GM21528 (cell line): Measurements from ENCODE around the gene DISC1.
"Not testable (repeated sequence)": the region's sequence is repeated elsewhere in the genome, so short reads cannot be mapped to it uniquely, and the experiment has no call there.

Source experiments
- ATAC-seq: cut with Tn5 transposase; IDR thresholded peaks from one replicate; pipeline ENCODE4 v1.9.1; 2021; ENCODE audit warnings: mild to moderate bottlenecking, moderate library complexity; ENCODE audit not compliant: unreplicated experiment, low FRiP score

The DISC1 gene

DNA sequence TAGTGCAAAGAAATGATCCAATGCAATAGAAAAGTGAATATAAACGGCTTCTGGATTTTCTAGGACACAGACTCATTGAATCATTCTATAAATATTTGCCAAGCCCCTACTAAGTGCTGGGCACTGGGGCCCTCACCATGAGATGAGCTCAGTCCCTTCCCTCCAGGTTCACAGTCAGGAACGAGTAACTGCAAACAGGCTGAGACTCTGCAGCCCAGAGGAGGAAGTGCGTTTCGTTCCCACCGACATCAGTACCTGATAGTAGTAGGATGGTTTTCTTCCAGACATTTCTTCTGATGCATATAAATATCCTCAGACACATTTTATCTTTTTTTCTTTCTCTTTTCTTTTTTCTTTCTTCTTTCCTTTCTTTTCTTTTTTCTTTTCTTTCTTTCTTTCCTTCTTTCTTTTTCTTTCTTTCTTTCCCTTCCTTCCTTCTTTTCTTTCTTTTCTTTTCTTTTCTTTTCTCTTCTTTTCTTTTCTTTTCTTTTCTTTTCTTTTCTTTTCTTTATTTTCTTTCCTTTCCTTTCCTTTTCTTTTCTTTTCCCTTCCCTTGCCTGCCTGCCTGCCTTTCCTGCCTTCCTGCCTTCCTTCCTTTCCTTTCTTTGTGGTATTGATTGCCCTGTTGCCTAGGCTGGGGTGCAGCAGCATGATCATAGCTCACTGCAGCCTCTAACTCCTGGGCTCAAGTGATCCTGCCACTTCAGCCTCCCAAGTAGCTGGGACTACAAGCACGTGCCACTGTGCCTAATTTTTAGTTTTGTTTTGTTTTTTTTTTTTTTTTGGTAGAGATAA is 135.4 kb downstream of the DISC1 start:
- ATAC-seq = no peak

GRCh38 chr1:231763456-231763855 is 136.9 kb downstream of the DISC1 start:
- ATAC-seq = no peak

DNA sequence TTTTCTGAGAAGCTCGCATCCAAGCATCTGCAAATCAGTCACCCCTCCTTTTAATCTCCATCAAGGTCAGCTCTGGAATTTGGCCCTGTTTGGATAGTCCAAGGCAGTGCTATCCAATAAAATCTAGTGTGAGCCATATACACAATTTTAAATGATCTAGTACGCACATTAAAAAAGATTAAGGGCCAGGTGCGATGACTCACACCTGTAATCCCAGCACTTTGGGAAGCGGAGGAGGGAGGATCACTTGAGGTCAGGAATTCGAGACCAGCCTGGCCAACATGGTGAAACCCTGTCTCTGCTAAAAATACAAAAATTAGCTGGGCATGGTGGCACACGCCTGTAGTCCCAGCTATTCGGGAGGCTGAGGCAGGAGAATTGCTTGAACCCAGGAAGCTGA is 139.2 kb downstream of the DISC1 start:
- ATAC-seq = not testable (repeated sequence)

DNA sequence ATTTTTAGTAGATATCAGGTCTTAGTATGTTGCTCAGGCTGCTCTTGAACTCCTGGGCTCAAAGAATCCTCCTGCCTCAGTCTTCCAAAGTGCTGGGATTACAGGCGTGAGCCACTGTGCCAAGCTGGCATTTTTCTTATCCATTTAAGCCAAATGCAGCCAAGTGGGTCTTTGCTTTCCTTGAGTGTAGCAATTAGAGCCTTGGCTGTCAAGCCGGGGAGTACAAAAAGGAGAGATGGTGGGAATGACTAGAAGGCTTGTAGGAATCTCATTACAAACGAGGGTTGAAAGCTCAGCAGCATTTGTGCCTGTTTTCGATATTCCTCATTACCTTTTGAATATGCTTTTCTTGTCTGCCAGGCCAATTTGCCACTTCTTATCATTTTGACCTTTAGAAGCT is 140.9 kb downstream of the DISC1 start:
- ATAC-seq = no peak

- no peak for ATAC-seq
Observed at GRCh38 chr1:231768416-231768815, 141.8 kb downstream of the DISC1 start.

DNA sequence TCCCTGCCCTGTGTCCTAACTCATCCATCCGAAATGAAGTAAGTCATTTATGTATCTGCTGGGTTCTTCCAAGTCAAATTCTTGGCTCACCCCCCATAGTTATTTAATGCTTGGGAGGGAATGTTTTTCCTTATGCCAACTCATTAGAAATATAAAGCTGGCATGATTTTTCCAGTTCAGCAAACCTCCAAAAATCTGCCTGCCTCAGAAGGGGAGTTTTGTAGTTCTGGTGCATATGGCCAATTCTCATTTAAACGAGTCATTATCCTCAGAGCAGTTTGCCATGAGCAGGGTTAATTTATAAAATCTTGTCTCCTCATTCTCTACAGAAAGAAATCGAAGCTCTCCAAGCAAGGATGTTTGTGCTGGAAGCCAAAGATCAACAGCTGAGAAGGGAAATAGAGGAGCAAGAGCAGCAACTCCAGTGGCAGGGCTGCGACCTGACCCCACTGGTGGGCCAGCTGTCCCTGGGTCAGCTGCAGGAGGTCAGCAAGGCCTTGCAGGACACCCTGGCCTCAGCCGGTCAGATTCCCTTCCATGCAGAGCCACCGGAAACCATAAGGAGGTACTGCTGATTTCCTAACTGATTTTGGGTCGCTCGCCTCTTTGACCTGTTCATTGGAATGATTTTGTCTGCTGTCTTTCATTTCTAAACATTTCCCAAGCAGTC is 144.1 kb downstream of the DISC1 start:
- ATAC-seq = no peak

DNA sequence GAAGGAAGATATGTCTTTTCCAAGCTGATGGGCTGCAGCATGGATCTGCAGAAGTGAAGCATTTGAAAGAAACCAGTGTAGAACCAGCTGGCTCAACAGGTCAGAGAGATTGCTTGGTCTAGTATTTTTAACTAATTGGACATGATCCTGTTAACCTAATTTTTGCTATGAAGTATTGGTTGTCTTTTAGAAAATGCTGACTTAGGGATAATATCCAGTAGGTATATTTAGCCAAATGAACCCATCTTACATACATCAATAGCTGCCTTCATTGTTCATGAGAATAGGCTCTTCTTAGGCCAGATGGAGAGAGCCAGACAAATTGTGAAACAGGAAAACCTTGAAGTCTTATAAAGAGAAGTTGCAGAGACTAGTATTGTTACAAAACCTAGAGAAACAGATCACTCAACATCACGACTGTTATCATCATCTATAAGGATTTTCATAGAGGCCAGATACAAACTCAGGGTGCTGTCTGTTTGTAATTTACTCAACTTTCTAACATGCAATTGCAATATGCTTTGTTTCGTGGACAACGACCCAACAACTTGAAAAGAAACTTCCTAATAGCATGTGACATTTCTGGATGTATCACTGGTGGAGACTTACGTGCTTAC is 148.2 kb downstream of the DISC1 start:
- no peak for ATAC-seq

- ATAC-seq = no peak
Observed at GRCh38 chr1:231776010-231776756, 149.6 kb downstream of the DISC1 start.

- no peak for ATAC-seq
Observed at GRCh38 chr1:231776757-231777062, 150.1 kb downstream of the DISC1 start.

DNA sequence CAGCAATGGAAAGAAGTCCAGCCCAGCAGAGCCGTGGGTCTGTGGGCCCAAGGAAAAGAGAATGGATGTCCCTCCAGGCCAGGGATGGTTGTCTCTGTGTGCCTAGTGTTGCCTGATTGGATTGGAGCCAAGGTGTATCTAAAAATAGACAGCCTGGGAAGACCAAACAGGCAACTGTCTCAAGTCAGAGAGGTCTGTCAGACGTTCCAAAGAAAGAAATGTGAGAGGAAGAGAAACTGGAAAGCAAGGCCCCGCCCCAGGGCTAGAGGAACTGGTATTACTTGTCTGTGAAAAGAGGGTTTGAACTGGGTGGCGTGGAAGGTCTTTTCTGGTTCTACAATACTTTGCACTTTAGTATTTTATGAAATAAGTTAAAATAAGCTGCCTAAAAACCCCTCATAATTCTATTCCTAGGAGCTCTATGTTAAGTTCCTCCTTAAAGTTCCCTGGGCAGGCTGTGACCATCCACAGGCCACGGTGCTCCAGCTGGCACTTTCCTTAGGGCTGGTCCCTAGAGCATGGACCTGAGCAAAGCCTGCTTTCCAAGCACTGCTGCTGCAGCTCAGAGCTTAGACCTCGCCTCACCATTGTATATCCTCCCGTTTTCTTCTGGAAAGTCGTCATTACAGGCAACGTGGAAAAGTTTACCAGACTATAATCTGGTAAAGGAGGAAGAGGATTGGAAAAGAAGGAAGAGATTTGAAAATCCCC is 151.6 kb downstream of the DISC1 start:
- ATAC-seq = no peak

DNA sequence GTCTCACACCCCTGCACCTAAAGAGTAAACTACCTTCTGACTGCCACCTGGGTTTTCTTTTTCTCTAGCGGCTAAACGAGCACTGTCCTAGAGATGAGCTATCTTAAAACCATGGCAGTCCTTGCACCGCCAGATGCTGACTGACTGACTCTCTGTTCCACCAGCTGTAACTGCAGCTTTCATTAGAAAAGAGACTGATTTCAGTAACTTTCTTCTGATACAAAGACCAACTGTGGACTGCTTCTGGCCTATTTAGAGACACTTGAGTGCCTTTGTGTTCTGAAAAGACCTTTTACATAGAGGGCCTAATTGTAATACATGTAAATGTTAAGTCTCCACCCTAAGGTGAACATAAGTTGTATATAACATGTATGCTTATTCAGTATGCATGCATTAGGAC is 152.5 kb downstream of the DISC1 start:
- ATAC-seq = no peak

DNA sequence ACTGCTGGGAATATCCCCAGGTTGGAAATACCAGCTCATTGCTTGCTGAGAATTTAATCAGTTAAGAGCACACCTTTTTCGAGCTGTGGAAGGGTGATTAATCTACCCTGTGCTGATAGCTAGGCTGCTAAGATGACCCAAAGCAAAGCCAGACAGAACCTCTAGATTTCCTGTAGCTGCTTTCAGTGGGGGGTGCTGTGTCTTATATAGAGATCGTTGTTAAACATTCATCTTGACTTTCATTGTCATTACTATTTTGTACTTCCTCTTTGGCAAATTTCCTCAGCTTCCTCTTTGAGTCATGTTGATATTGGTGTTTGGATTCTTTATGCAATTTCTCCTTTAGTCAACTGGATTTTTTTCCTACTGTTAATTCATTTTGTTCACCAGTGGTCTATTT is 155.3 kb downstream of the DISC1 start:
- ATAC-seq = no peak

DNA sequence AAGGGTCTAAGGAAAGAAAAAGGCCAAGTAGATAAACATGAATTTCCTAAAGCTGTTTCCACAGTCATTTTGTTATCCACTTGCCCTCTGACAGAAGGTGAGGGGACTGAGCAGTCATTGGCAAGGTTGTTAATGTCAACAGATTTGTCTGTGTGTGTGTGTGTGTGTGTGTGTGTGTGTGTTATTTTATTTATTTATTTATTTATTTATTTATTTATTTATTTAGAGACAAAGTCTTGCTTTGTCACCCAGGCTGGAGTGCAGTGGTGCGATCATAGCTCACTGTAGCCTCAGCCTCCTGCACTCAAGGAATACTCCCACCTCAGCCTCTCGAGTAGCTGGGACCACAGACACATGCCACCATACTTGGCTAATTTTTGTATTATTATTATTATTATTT is 158.5 kb downstream of the DISC1 start:
- not testable (repeated sequence) for ATAC-seq

DNA sequence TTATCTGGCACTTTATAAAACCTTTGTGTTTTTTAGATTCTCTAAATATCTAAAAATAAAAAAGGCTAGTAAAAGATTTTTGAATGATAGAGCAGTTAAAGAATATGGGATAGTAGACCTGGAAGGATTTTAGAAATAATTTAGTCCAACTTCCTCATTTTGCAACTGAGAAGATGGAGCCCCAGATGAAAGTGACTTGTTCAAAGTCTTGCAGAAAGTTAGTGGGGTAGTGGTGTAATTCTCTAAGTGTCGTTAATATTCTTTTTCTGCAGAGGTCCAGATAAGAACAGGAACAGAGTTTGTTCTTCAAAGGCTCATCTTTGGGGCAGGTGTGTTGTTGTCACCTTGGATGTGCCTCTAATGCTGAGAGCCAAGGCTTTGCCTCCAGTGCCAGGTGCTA is 159.5 kb downstream of the DISC1 start:
- ATAC-seq = no peak

DNA sequence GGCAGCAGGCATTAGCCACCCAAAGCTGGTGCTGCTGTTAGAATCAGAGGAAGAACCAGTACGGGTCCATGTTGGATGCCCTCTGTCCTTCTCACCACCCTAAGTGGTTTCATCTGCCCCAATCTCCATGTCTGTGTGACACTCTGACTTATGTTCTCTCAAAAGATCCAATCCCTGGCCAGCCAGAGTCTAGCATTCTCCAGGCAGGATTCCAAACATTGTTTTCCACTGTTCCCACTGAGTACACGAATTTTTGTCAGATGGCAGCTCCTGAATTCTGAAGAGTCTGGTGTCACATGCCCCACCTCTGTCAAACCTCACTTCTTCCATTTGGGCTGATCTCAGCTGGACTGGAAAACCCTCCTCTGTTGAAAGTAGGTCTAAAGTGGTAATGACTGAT is 166.0 kb downstream of the DISC1 start:
- no peak for ATAC-seq

GRCh38 chr1:231793893-231794292 is 167.3 kb downstream of the DISC1 start:
- no peak for ATAC-seq

- ATAC-seq = no peak
Observed at GRCh38 chr1:231796141-231796540, 169.6 kb downstream of the DISC1 start.

DNA sequence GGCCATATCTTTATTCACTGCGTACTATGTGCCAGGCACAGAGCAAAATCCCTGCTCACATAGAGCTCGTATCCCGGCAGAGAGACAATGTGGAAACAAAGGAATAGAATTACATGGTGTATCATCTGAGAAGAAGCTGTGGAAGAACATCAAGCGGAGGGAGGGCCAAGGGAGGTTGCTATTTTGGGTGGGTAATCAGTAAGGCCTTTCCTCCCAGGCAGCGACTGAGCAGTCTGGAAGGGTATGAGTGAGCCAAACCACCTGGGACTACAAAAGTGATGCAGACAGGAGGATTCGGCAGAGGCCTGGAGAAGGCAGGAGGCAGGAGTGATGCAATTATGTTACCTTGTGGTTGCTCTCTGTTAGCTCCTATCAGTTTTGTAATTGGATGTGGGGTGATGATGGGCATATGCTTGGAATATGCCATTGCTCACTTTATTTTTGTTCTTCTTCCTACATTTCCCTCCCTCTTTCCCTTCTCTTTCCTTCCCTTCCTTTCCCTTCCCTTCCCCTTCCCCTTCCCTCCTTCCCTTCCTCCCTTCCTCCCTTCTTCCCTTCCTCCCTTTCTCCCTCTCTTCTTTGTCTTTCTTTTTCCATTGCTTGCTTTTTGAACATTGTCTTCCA is 172.9 kb downstream of the DISC1 start:
- no peak for ATAC-seq

DNA sequence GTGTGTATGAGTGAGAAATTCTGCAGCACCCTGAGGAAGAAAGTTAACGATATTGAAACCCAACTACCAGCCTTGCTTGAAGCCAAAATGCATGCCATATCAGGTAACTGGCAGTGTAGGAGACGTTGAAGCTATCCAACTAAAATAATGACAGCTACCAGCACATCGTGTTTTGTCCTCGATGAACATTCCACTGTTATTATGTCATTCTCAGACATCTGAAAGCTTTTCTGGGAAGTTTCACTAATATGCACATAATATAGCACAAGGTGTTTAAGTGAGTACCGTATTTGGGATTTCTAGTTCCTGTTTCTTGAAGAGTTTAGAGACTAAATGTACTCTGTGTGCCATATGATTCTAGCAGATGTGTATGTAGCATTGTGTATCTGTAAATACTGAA is 173.5 kb downstream of the DISC1 start:
- ATAC-seq = no peak

DNA sequence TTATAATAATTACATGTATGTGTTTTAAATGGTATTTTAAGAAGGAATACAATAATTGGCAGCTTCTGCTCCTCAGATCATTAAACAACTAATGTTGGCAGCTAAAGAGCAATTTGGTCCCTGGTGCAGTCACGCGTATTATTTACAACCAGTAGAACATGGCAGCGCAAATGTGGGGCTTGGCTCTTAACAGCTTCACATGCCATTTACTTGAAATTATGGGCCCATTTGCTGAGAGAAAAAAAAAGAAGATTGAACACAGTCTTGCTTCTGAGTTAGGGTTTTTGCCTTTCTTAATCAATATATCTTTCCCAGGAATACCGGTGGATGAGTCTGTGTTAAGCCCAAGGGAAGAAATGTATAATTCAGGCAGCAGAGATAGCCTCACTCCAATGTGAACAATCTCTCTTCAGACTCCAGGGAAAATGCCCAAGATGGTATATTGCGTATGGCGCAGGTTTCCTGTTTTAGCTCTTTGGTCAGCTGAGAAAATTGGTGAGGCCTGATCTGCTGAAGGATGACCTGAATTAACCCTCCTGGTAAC is 174.5 kb downstream of the DISC1 start:
- no peak for ATAC-seq
